GM06990 (cell line): ENCODE measurements around the gene PLAA.

ENCODE experiments used
- DNase-seq: peaks from one replicate; pipeline ENCODE4 v3.0.0-alpha.2; 2011; ENCODE audit not compliant: insufficient read length; ENCODE audit errors: extremely low read depth
- H3K27me3 ChIP-seq: replicated peaks from 2 replicates; pipeline ENCODE4 v1.6.0; 2011; ENCODE audit warnings: low read length; ENCODE audit not compliant: control insufficient read depth, insufficient read depth
- H3K36me3 ChIP-seq: 2 replicates; pipeline ENCODE4 v1.5.1; 2011; ENCODE audit warnings: low read length; ENCODE audit not compliant: control insufficient read depth, insufficient read depth
- H3K4me3 ChIP-seq: replicated peaks from 2 replicates; pipeline ENCODE4 v1.5.1; 2011; ENCODE audit warnings: low read depth, mild to moderate bottlenecking, control low read depth, low read length
- TF ChIP-seq, protein P1 (sequence below): IDR thresholded peaks from 2 replicates; pipeline ENCODE4 v1.5.1; 2011; ENCODE audit warnings: low read length, control low read depth, mild to moderate bottlenecking, inconsistent platforms; ENCODE audit not compliant: insufficient read depth, poor library complexity, severe bottlenecking

Gene PLAA

DNA sequence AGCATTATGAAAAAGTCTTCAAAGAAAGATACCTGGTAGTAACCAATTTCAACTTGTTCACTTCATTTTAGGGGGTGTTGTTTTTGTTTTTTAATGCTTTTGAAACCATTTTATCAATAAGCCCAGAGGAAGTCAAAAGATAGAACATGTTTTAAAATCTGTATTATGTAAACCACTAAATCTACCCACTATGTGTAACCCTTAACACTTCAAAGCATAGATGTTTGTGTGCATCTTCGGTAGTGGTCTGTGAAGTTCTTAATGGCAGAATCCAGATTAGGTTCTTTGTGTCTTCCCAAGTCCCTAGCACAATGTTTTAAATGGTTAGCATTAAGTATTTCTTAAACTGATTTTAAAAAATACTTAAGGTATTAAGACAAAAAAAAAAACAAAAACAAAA, 6.3 kb downstream of the PLAA start:
- Histone ChIP-seq H3K27me3 (no peaks in the 10 kb centered on the region), H3K36me3 (no peaks in the 10 kb centered on the region; the same call in 1 of the 2 replicates), H3K4me3 (no peak overlapping the region)
- DNase-seq, result no peak
- TF ChIP-seq, protein P1, sequence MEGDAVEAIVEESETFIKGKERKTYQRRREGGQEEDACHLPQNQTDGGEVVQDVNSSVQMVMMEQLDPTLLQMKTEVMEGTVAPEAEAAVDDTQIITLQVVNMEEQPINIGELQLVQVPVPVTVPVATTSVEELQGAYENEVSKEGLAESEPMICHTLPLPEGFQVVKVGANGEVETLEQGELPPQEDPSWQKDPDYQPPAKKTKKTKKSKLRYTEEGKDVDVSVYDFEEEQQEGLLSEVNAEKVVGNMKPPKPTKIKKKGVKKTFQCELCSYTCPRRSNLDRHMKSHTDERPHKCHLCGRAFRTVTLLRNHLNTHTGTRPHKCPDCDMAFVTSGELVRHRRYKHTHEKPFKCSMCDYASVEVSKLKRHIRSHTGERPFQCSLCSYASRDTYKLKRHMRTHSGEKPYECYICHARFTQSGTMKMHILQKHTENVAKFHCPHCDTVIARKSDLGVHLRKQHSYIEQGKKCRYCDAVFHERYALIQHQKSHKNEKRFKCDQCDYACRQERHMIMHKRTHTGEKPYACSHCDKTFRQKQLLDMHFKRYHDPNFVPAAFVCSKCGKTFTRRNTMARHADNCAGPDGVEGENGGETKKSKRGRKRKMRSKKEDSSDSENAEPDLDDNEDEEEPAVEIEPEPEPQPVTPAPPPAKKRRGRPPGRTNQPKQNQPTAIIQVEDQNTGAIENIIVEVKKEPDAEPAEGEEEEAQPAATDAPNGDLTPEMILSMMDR, result no peak

DNA sequence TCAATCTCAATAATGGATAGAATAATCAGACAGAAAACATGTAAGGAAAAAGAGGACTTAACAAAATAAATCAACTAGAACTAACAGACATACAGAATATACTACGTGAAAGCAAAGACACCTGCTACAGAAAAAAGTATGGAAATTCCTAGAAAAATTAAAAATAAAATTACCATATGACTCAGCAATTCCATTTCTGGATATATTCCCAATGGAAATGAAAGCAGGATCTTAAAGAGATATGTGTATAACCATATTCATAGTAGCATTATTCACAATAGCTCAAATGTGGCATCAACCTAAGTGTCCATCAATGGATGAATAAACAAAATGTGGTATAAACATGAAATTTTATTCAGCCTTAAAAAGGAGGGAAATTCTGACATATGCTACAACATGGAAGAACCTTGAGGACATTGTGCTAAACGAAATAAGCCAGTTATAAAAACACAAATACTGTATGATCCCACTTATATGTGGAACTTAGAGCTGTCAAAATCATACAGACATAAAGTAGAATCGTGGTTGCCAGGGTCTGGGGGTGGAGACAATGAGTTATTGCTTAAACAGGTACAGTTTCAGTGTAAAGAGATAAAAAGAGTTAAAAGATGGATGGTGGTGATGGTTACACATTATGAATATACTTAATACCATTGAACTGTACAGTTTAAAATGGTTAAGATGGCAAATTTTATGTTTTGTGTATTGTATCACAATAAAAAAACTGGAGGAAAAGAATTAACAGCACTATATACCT, 6.9 kb downstream of the PLAA start:
- DNase-seq, result no peak
- Histone ChIP-seq H3K36me3 (no peaks in the 10 kb centered on the region; the same call in 1 of the 2 replicates), H3K27me3 (no peaks in the 10 kb centered on the region), H3K4me3 (no peak overlapping the region)
- TF ChIP-seq, protein P1, result no peak

DNA sequence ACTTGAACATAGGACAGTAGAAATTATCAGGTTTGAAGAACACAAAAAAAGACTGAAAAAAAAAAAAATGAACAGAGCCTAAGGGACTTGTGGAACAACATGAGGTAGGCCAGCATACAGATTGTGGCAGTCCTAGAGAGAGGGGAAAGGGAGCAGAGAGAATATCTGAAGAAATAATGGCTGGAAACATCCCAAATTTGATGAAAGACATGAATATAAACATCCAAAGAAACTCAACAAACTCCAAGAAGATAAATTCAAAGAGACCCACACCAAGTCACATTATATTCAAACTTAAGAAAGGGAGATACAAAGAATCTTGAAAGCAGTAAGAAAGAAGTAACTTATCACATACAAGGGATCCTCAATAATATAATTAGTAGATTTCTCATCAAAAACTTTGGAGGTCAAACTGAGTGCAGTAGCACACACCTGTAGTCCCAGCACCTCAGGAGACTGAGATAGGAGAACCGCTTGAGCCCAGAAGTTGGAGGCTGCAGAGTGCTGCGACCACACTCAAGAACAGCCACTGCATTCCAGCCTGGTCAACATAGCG, 9.1 kb downstream of the PLAA start:
- no peak for DNase-seq
- TF ChIP-seq, protein P1, result no peak

GRCh38 chr9:26935847-26936246, 11.2 kb downstream of the PLAA start:
- TF ChIP-seq, protein P1, result no peak
- Histone ChIP-seq H3K4me3 (no peak overlapping the region), H3K27me3 (no peaks in the 10 kb centered on the region), H3K36me3 (no peaks in the 10 kb centered on the region)
- no peak for DNase-seq

More for the DNA sequence above, 9.1 kb downstream of the PLAA start:
- Histone ChIP-seq H3K4me3 (no peak overlapping the region), H3K27me3 (no peaks in the 10 kb centered on the region), H3K36me3 (no peaks in the 10 kb centered on the region)

- no peak for DNase-seq
- Histone ChIP-seq H3K27me3 (no peaks in the 10 kb centered on the region), H3K4me3 (no peak overlapping the region), H3K36me3 (peaks cover 3% of the 10 kb centered on the region)
- TF ChIP-seq, protein P1, result no peak
Observed at GRCh38 chr9:26928902-26929495, 18.0 kb downstream of the PLAA start.
